GM12878 (cell line): ENCODE data around the gene RNF223. TPM values are rescaled to one million over a fixed set of nuclear protein-coding genes. Genes with fewer than 3 reads are reported as not detected.
A peak's percentile ranks its signal among the peaks of the same experiment; 100 is the strongest.

ENCODE experiments used
- ATAC-seq: fragments of 200-7000 bp; cut with Tn5 transposase; 3 replicates; pipeline ENCODE4 v1.9.1; 2020; ENCODE audit warnings: mild to moderate bottlenecking, moderate library complexity
- BruUV-seq: library from RNA; stranded (reverse); fragments of 400-500 nt; replicated peaks from 2 replicates; lab custom pipeline; 2021; lab: Mats Ljungman, UMichigan
- CTCF ChIA-PET: fragments of 300-600 bp; sonication (Branson Sonifier 250); formaldehyde crosslinking; extraction: SDS; loops from one replicate; lab custom pipeline; 2021; ENCODE audit warnings: inconsistent platforms; lab: Yijun Ruan, JAX
- POLR2A ChIA-PET: fragments of 350-600 bp; formaldehyde crosslinking; extraction: SDS; loops from one replicate; lab custom pipeline; 2021; ENCODE audit warnings: inconsistent platforms; lab: Charles Lee
- RAD21 ChIA-PET: fragments of 300-600 bp; sonication (Branson Sonifier 250); formaldehyde crosslinking; loops from one replicate; lab custom pipeline; 2023; ENCODE audit warnings: antibody characterized with exemption; ENCODE audit not compliant: unreplicated experiment; lab: Charles Lee
- SMC1A ChIA-PET: fragments of 300-600 bp; sonication (Branson Sonifier 250); formaldehyde crosslinking; loops from one replicate; lab custom pipeline; 2023; ENCODE audit not compliant: unreplicated experiment, uncharacterized antibody; lab: Charles Lee
- DNase-seq: peaks from one replicate; pipeline ENCODE4 v3.0.0-alpha.2; 2011; ENCODE audit warnings: low read depth, low spot score
- FAIRE-seq: peaks from 3 replicates; lab custom pipeline; 2011; peaks lifted over from hg19 to GRCh38; lab: Jason Lieb, UNC
- H2AFZ ChIP-seq: 2 replicates; pipeline ENCODE4 v1.6.0; 2011; ENCODE audit warnings: low read depth, low read length, control low read depth; ENCODE audit not compliant: control insufficient read depth
- H3K27ac ChIP-seq: 2 replicates; pipeline ENCODE4 v1.5.1; 2011; ENCODE audit warnings: control low read depth; ENCODE audit not compliant: control insufficient read depth, insufficient read depth
- H3K27me3 ChIP-seq, 2 experiments: replicated peaks in 1 of 2; 2 replicates each; pipeline versions ENCODE4 v1.6.0 to v1.6.1; 2011; ENCODE audit warnings: low read length in 1 of 2; ENCODE audit not compliant: control insufficient read depth in 2 of 2, insufficient read depth in 2 of 2
- H3K36me3 ChIP-seq, 2 experiments: 2 replicates each; pipeline ENCODE4 v1.5.1; 2011; ENCODE audit warnings: low read length in 1 of 2; ENCODE audit not compliant: control insufficient read depth in 2 of 2, insufficient read depth in 2 of 2
- H3K4me1 ChIP-seq: 2 replicates; pipeline ENCODE4 v1.6.1; 2011; ENCODE audit warnings: mild to moderate bottlenecking, low read length, moderate library complexity, mixed read lengths; ENCODE audit not compliant: control insufficient read depth, insufficient read depth
- H3K4me2 ChIP-seq: 2 replicates; pipeline ENCODE4 v1.6.0; 2011; ENCODE audit warnings: control low read depth; ENCODE audit not compliant: control insufficient read depth, insufficient read depth
- H3K4me3 ChIP-seq: fragments of 200-600 bp; sonication (generic); 2 replicates; pipeline ENCODE4 v1.5.1; 2016
- H3K79me2 ChIP-seq: 2 replicates; pipeline ENCODE4 v1.6.0; 2011; ENCODE audit warnings: low read length; ENCODE audit not compliant: control insufficient read depth, insufficient read depth
- H3K9ac ChIP-seq: 2 replicates; pipeline ENCODE4 v1.8.0; 2011; ENCODE audit warnings: low read length, control low read depth, mixed read lengths; ENCODE audit not compliant: control insufficient read depth, insufficient read depth
- H3K9me3 ChIP-seq: replicated peaks from 3 replicates; pipeline ENCODE4 v1.5.1; 2011; ENCODE audit warnings: mild to moderate bottlenecking, low read length; ENCODE audit not compliant: control insufficient read depth, insufficient read depth
- H4K20me1 ChIP-seq: 2 replicates; pipeline ENCODE4 v1.6.0; 2011; ENCODE audit not compliant: control insufficient read depth, insufficient read depth
- HDAC6 ChIP-seq: fragments of 200-600 bp; sonication (generic); IDR thresholded peaks from one replicate; pipeline ENCODE4 v1.8.0; 2017; ENCODE audit warnings: antibody characterized with exemption; ENCODE audit not compliant: unreplicated experiment
- KAT2A ChIP-seq: conservative IDR thresholded peaks from 2 replicates; pipeline ENCODE4 v1.6.1; 2011; ENCODE audit warnings: low read depth, low read length; ENCODE audit not compliant: control insufficient read depth
- MLLT1 ChIP-seq: fragments of 450-650 bp; IDR thresholded peaks from 2 replicates; pipeline ENCODE4 v1.6.1; 2016; ENCODE audit warnings: mild to moderate bottlenecking
- WGBS: methylation state at CpG from one replicate; pipeline ENCODE4 v1.1.6; 2016; ENCODE audit warnings: low lambda C conversion rate; ENCODE audit not compliant: insufficient replicate concordance, insufficient coverage; ENCODE audit errors: missing lambda C conversion rate; 5-methylcytosine and 5-hydroxymethylcytosine counted together
- in situ Hi-C: fragments of 300-500 bp; cut with MboI; formaldehyde crosslinking; loops from 9 replicates; pipeline ENCODE4 v1.14.3; 2018; ENCODE audit warnings: mixed read lengths
- intact Hi-C: fragments of 100-400 bp; cut with micrococcal nuclease; formaldehyde crosslinking; loops from one replicate; pipeline ENCODE4 v1.14.2; 2022; ENCODE audit not compliant: unreplicated experiment
- polyA plus RNA-seq, 11 experiments: library from polyadenylated mRNA; depleted of rRNA in 4 of 11; unstranded in 6 of 11; stranded (reverse) in 5 of 11; fragments of >200 nt; fragmentation: Nextera tagmentation in 4 of 11; fragmentation: Illumina TruSeq in 1 of 11; extraction: Ambion mirVana in 4 of 11; extraction: Trizol in 1 of 11; gene quantifications; 1 replicate in 1 of 11; 2 replicates in 10 of 11; pipeline versions ENCODE4 v1.2.1 to v1.2.3, GENCODE V29; 2011 to 2016; ENCODE audit warnings: inconsistent platforms in 2 of 11, missing spikeins in 2 of 11, low read depth in 1 of 11
- total RNA-seq, 4 experiments: library from RNA; depleted of rRNA in 3 of 4; stranded (reverse); fragments of >200 nt in 3 of 4; fragmentation: Illumina TruSeq in 1 of 4; extraction: Trizol in 1 of 4; gene quantifications; 2 replicates each; pipeline versions ENCODE4 v1.2.1 to v1.2.3, GENCODE V29; 2013 to 2021

RNF223 gene
- total and polyA plus RNA-seq, 10 of the 15 experiments (the other 5 are each of a cell fraction or from before 2014, with no cell fraction given), result 0.06 TPM; not detected in 9

- Histone ChIP-seq H3K79me2 (peaks cover 2% of the 10 kb centered on the region; the same call in 1 of the 2 replicates), H3K27ac (no peak overlapping the region), H3K4me2 (no peak overlapping the region), H3K36me3 (no peaks in the 10 kb centered on the region; a peak in 1 of 4 replicates), H3K27me3 (no peaks in the 10 kb centered on the region), H3K4me3 (no peak overlapping the region), H2AFZ (no peak overlapping the region), H3K9ac (no peak overlapping the region), H3K9me3 (no peaks in the 10 kb centered on the region), H3K4me1 (peaks cover 7% of the 10 kb centered on the region), H4K20me1 (no peaks in the 10 kb centered on the region)
- ChIA-PET CTCF (interaction anchor here (1.1 to 2.5 kb wide), 3 partner anchors 9 to 39 kb away, joined by 3 to 10 read pairs (median 5); no protein-coding TSS in a partner anchor), POLR2A (interaction anchor here (1.0 kb wide), 1 partner anchor 32 kb away, joined by 3 read pairs; no protein-coding TSS in a partner anchor), RAD21 (interaction anchor here (1.0 kb wide), 1 partner anchor 41 kb away, joined by 4 read pairs; no protein-coding TSS in a partner anchor), SMC1A (interaction anchor here (1.4 kb wide), 1 partner anchor 9 kb away, joined by 3 read pairs; no protein-coding TSS in a partner anchor)
- DNase-seq (no peak), FAIRE-seq (no peak), ATAC-seq (no peak)
- no peak for TF ChIP-seq KAT2A
- 84% methylated on average over 11 of the region's 13 CpGs for WGBS
- intact Hi-C loops, result no loop called here
- no TSS peak for BruUV-seq
- in situ Hi-C loops, result loop anchor here (5.0 kb wide), 1 partner anchor 39 kb away; no protein-coding TSS in a partner anchor
Observed at GRCh38 chr1:1023700-1024099, 50.4 kb downstream of the RNF223 start.

GRCh38 chr1:1022302-1023009 is 51.6 kb downstream of the RNF223 start:
- H3K79me2 ChIP-seq, result peaks cover 2% of the 10 kb centered on the region; the same call in 1 of the 2 replicates

More at GRCh38 chr1:1022302-1023009, 51.6 kb downstream of the RNF223 start:
- BruUV-seq, result no TSS peak
- no peak overlapping the region for H3K4me3 ChIP-seq
- no peak for DNase-seq
- ChIA-PET RAD21 (interaction anchor here (0.6 kb wide), 1 partner anchor 1089 kb away, joined by 3 read pairs; no protein-coding TSS in a partner anchor), POLR2A (interaction anchor here (0.6 to 1.8 kb wide), 3 partner anchors 10 to 178 kb away, joined by 3 to 6 read pairs (median 4); no protein-coding TSS in a partner anchor), SMC1A (interaction anchor here (1.1 to 1.7 kb wide), 2 partner anchors 10 to 37 kb away, joined by 3 to 10 read pairs; no protein-coding TSS in a partner anchor), CTCF (interaction anchor here (2.1 to 2.4 kb wide), 2 partner anchors 10 to 37 kb away, joined by 9 to 17 read pairs; no protein-coding TSS in a partner anchor)
- no peak overlapping the region for H3K4me2 ChIP-seq
- in situ Hi-C loops, result loop anchor here (5.0 kb wide), 1 partner anchor 40 kb away; no protein-coding TSS in a partner anchor
- FAIRE-seq, result no peak
- no peak overlapping the region for H3K27ac ChIP-seq
- TF ChIP-seq HDAC6 (no peak), MLLT1 (0 out of 2 replicates have a peak, but pooled peaks have one; percentile 32)
- H3K4me1 ChIP-seq, result peaks cover 7% of the 10 kb centered on the region
- intact Hi-C loops, result no loop called here
- H3K9me3 ChIP-seq, result no peaks in the 10 kb centered on the region
- no peak overlapping the region for H2AFZ ChIP-seq
- H3K36me3 ChIP-seq, result no peaks in the 10 kb centered on the region; a peak in 1 of 4 replicates
- 89% methylated on average over 27 of the region's 27 CpGs for WGBS
- no peaks in the 10 kb centered on the region for H3K27me3 ChIP-seq
- no peak overlapping the region for H3K9ac ChIP-seq
- H4K20me1 ChIP-seq, result no peaks in the 10 kb centered on the region
- ATAC-seq, result no peak
